NCI-H2107 treated with DMSO at 0.1 percent for 48 hours (cell line): Measurements from ENCODE around the gene SLAMF9.
A peak's percentile ranks its signal among the peaks of the same experiment; 100 is the strongest.

Source experiments
- DNase-seq: peaks from one replicate; lab custom pipeline; 2025; ENCODE audit not compliant: unreplicated experiment; lab: John Stamatoyannopoulos, UW

SLAMF9 gene

DNA sequence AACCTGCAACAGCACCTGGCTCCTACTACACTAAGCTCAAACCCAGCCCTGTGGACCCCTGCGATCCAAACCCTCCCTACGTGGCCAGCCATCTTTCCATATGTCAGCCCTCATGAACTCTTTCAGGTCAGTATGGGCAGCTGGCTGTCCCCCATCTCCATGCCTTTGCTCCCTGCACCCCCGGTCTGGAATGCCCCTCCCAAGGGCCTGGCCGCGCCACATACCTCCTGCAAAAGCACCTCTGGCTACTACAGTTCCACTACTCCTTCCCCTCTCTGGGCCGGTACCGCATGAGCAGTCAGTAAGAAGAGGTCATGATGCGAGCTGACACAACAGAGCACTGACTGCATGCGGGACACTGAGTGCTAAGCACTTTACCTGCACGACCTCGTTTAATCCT is 18.7 kb downstream of the SLAMF9 start:
- DNase-seq = no peak

DNA sequence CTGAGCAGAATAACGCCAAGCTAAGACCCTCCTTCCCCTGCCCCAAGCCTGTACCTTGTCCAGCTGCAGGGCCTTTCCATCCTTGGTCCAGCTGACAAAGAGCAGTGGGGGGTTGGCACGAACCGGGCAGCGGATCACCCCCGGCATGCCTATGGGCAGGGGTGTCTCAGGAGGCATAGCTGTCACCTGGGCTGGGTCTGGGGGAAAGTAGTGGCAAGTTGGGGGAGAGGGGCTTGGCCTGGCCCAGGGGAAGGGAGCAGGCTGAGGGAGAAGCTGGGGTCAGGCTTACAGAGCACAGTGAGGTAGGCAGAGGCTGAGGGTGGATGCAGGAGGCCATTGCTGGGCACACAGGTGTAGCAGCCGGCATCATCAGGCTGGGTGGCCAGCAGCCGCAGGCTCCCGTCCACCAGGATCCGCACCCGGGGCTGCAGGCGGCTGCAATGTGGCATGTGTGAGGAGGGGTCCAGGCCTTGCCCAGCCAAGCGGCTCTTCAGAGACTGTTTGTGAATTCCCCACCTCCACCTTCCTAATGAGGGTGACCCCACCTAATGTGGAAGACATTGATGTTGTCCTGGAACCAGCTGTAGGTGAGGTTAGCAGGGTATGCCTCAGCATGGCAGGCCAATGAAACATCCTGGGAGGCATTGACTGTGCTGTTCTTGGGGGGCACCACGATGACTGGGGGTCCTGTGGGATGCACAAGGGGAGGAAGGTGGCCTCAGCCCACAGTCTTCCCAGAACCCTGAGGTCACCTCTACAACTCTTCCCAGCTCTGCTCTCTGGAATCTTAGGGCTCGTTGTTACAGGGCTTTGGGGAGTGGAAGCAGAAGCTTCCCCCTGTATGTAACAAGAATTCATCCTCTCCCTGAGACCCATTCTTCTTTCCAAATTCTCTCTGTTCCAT is 19.6 kb downstream of the SLAMF9 start:
- no peak for DNase-seq

DNA sequence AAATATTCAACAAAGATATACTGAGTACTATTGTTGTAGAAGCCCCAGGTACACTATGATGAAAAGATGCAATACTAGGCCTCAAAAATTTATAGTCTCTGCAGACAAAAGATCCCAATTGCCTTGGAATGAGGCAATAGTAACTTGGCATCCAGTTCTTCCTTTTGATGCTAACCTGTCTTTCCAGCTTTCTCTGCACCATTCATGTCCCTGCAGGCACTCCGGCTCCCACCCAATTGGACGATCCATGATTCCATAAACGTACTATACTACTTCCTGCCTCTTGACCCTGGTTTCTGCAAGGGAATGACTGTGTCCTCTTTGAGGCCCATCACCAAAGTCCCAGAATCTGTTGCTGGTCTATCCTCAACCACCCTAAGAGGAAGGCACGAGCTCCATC is 20.7 kb downstream of the SLAMF9 start:
- DNase-seq = no peak

DNA sequence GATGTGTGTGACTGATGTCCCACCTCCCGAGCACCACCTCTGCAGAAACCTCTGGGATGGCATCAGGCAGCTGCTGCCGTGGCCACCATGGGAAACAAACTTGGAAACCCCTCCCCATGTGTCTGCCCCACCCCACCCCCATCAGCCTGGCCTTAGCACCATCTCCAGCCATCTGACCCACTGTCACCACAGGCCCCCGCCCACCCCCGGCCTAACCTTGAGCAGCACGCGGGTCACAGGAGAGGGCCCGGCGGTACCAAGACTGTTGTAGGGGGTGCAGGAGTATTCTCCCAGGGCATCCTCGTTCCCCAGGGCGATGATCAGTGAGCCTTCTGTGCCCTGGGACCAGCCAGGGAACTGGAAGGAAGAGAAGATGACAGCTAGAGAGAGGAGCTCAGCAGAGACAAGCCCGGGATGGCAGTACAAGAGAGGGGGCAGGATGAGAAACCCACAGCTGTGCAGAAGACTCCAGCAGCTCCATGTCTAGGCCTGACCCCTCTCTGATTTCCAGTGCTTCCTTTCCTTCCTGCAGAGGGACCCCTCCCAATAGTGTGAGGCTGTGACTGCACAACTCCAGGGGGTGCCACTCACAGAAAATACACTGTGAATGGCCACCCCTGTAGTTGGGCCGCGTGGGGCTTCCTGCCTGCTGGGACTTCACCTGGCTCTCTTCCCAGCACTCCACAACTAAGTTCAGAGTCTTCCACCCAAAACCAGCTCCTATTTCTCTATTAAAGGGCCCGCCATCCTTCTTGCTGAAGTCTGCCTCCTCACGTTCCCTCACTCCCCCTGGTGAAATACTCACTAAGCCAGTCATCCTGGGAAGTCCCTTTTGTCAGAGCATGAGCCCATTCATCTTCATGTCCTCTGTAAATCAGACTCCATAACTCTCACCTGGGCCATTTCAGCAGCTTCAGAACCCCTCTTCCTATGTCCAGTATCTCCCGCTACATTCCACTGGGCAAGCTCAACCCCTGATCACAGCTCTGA is 21.4 kb downstream of the SLAMF9 start:
- no peak for DNase-seq

DNA sequence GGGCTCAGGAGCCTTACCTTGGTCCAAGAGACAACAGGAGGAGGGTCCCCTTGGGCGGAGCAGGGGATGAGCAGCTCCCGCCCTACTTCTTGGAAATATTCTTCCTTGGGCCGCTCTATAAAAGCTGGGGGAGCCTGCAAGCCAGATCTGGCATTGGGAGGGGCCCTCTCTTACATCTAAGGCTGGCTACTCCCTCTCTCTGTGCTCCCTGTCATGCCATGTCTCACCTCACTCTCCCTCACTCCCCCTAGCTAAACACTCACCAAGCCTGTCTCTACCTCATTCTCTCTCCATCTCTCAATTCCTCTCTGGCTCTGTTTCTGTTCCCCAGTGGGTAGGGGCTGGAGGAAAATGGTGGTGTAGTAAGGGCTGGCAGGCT is 22.3 kb downstream of the SLAMF9 start:
- DNase-seq = no peak

DNA sequence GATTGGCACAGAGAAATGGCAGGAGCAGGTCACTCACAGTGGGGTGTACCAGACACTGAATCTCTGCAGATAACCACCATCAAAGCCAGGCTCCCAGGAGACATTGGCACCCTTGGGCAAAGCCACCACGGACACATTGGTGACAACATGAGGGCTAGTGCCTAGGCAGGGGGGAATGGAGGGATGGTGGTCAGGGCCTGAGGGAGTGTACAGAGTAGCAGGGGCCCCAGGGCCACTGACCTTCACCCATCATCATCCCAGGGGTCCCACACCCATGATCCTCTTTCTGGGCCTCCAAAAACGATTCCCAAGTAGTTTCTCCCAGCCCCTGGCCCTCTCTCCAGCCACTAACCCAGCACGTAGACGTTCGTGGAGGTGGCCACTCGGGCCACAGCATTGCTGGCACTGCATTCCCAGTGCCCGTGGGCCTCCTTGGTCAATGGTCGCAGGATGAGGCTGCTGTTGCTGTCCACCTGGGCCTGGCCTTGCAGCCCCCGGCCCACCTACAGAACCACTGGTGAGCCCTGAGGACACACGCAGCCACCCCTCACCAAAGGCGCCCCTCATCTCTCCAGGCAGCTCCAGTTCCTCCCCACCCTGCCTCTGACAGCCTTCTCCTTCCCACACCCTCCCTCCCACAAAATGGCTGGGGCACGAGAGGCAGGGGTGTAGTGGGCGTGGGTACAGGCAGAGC is 22.8 kb downstream of the SLAMF9 start:
- DNase-seq = no peak

DNA sequence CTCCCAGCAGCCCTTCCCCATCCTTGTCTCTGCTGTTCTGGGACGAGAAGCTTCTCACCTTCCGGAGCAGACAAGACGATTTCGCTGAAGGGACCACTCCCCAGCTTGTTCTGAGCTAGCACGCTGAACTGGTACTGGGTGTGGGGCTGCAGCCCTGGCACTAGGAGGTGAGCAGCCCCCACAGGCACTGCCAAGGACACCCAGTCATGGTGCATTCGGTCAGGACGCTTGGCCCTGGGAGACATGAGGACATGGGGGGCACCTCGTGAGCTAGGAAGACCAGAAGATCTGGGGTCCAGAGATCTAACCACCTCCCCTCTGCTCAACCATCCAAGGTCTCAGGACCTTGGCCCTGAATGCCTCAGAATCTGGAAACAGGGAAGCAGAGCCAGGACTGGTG is 23.4 kb downstream of the SLAMF9 start:
- DNase-seq = no peak

DNA sequence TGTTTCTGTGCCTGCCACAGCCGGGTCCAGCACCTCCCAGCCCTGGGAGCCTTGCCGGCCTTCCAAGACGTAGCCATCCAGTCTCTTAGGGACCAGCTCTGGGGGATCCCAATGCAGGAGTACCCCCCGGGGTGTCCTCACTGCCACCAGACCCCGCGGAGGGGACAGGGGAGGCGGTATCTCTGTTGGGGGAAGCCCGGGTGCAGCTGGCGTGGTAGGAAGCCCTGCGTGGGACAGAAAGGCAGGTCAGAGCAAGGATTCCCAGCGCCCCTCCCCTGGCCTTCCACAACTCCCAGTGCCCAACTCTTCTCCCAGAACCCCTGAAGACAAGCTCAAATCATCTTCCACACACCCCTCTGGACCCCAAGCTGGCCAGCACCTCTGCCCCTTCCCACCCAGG is 23.8 kb downstream of the SLAMF9 start:
- DNase-seq = no peak

DNA sequence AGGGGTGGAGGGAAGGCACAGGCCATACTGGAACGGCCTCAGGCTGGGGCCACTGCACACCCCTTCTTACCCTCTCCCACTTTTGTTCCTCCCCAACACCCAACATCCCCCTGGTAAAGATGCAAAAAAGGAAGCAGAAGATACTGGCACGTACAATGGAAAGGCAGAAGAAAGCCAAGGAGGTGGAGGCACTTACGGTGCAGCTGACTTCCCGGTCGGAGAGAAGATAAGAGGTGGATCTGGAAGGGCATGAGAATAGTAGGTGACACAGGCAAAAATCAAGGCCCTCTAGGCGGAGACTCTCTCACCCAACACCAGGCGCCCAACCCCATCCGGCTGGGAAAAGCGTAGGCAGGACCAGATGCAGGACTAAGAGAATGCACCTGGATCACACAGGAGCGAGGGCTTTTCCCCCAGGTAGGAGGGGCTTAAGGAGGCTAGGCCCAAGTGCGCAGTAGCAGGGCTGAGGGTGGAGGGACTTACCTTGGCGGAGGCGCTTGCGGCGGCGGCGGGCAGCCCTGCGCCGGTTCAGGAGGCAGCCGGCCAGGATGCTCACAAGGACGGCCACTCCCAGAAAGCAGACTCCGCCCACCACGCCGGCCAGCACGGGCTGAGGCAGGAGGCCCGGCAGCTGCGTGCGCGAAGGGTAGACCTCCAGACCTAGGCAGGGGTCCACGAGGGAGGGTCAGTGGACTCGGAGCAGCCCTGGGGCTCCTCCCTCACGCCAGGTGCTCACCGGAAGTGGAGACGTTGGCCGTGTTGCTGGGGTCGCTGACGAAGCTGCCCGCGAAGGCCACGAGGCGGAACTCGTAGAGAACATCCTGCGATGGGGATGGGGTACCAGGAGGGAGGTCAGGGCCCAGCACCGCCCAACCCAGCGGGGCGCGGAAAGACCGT is 24.6 kb downstream of the SLAMF9 start:
- DNase-seq = no peak

DNA sequence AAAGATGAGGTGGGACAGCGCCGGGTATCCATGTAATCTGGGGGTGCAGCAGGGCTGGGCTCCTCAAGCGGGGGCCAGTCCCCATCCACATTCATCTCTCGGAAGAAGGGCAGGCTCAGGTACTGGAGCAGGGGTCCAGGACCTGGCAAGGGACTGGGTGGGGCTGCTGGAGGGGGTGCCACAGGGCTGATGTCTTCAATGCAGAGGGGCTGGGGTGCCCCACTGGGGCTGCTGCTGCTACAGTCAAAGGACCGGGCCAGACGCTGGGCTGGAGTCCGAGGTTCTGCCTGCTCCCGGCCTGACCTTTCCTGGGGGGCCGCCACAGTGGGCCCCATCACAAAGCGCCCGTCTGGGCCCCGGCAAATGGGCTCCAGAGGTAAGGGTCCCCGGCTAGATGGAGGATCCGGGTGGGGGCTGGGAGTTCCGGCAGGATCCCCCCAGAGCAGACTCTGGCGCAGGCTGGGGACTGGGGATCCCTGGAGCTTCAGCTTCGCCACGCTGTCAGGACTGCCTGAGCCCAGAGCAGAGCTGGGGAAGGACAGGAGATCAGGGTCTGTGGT is 25.5 kb downstream of the SLAMF9 start:
- DNase-seq = no peak

DNA sequence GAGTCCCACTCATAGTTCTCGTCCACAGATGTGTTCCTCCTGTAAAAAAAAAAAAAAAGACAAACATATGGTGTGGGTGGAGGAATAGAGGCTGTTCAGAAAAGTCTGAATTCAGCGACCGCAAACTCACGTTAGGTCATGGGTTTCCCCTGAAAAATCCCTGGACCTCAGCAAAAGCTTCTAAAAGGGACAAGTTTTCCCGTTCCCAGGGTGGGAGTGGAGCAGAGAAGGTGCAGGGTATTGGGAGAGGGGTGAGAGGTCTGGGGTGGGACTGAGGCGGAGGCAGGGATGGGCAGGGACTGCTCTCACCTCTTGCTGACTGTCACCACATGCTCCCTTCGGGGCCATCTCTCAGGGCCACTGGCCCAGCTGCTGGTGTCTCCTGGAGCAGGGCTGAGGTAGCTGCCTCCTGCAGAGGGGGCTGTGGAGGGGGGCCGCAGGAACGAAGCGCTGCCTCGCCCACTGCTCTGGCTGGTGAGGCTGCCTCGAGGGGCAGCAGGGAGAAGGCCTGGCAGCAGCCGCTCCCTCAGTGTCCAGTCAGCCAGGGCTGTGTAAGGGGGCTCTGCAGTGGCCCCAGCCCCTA is 26.1 kb downstream of the SLAMF9 start:
- no peak for DNase-seq

DNA sequence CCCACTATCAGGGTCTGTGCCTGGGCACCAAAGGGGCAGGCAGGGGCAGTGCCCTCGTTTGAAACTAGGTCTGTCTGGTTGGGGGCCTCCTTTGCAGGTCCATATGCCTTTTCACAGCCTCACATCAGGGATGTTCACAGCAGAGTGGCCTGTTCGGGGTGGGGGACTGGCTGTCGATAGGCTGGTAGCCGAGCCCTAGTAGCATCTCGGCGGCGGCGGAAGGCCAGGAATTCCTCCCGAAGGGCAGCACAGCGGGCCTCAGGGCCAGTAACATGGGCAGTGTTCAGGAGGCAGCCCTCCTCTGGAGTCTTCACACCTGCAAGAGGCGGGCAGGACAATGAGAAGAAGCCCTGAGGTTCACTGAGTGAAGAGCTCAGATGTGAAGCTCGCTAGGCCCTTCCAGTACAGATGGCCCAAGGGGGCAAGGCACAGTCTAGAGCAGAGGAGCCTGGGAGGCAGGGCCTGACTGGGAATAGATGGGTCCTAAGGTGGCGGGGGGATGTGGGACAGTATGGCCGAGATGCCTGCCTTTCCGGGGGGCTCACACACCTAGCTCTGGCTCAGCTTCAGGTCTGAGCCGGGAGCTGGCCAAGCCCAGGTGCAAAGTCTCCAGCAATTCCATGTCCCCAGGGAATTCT is 26.7 kb downstream of the SLAMF9 start:
- DNase-seq = no peak

DNA sequence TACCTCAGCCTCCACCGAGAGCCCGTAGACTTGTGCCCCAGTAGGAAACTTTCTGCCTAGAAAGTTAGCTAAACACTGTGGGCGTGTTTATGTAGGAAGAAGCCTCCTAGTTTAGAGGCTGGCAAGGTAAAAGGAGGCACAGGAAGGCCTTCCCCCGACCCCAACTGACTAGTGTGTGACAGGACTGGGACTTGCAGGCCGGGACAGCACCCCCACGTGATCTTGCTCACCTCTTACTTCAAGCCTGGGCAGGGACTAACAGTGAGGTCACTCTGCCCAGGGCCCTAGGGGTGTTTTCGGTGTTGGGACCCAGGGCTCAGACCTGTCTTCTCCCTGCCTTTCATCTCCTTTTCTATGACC is 28.3 kb downstream of the SLAMF9 start:
- DNase-seq = no peak

DNA sequence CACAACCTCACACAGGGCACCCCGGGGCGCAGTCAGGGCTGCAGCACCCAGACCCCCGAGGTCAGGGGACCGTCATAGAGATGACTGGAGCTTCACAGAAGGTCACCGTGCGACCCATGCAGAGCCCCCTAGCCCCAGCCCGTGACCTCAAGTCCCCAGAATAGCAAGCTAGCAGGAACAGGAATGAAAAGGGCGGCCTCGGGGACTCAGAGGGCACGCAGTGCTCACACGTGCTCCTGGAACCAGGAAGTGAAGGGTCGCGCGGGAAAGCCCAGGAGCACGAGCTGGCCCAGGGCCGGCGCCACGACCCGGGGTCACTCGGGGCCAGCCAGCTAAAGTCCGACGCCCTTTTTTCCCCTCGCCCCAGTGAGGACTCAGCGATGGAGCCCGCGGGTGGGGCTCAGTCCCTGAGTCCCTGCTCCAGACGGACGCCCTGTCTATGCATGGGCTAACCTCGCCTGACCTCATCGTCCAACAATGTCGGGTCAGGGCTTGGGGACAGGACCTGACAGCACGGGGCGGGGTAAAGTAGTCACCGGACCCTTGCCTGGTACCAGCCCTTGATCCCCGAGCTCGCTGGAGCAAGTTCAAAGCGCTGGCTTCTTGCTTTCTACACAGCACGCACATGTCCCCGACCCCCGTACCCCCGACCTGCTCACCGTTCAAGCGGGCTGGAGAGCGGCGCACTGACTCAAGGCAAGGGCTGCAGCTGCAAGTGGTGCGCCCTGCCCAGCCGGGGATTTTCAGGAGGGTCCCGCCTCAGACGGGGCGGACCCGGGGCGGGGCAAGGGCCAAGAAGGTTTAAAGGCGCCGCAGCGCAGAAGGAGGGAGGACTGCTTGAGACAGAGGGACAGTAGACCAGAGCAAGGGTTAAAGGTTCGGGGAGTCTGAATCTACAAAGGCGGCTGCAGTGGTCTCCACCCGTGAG is 29.0 kb downstream of the SLAMF9 start, which contains the start of gene TAGLN2:
Gene TAGLN2, minus strand, starts transcription at position 717 of the 928 bp plus-strand sequence. CDS start 4,998 bp downstream, outside the sequence.
- DNase-seq = peak; percentile 46

DNA sequence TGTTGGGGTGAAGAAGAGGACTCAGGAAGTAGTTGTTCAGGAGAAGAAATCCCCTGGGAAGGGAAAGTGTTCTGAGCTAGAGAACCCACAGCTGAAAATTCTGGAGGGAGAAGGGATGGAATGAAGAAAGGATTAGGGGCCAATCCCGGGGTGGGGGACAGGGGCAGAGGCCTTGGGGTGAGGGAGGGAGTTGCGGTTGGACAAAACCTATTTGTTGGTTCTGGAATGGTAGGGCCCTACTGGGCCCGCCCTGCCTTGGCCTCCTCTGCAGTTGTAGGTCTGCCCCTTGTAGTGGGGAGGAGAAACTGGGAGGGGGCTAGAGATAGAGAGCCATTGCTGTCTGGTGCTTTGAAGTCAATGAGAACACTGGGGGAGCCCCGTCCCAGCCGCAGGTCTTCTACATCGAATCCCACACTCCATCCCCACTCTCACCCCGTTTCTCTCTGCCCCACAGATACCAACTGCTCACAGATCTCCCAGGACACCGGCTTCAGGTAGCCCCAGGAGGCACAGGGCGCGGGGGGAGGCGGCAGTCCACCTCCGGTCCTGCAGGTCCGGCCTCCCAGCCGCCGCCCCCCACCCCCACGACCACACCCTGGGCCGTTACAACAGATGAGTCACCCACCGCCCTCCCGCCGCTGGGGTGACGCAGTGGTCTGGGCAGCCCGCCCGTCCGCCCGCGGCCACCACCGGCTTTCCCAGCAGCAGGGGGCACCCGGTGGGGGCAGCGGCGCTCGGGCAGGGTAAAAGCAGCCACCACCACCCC is 29.8 kb downstream of the SLAMF9 start:
- no peak for DNase-seq

DNA sequence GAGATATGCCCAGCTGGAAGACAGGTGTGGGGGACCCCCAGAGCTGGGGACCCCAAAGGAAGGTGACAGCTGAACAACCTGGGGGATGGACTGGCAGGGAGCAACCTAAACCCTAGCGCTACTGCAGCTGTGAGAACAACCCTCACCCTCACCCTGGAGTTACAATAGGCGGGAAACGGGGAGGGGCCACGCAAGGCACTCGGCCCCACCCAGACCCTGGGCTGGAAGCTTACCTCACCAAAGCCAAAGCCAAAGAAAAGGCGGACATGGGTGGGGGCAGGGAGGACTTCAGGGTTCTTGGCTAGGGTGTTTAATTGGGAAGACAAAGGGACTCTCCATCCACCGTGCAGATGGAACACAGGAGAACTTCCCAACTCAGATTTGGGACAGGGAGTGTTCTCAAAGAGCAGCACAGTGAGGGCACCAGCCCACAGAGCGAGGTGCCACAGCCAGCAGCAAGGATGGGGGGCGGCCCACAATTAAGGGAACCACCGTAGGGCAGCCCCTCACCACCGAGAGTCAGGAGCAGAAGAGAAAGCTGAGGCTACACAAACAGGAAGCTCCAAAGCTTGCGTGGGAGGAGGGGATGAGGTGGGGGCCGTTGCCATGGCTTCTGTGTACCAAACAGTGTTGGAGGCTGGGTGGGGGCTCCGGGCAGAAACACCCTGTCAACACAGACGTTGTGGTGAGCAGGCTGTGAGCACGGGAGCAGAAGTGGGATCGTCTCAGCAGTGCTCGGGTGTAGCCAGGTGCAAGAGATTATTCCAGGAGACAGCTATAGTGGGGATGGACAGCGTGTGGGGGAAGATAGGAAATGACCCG is 30.6 kb downstream of the SLAMF9 start:
- DNase-seq = peak; percentile 81
